NCI-H2171 (cell line): Measurements from ENCODE around the gene THEM5.

ENCODE experiments used
- DNase-seq: peaks from one replicate; lab custom pipeline; 2025; lab: John Stamatoyannopoulos, UW

THEM5 gene

GRCh38 chr1:151839457-151840403, 13.8 kb downstream of the THEM5 start, which contains the start of gene C2CD4D:
TSS of gene C2CD4D (minus strand) at chr1:151839820. CDS start at chr1:151838989, 831 bp downstream.
- DNase-seq = peak; percentile 17

DNA sequence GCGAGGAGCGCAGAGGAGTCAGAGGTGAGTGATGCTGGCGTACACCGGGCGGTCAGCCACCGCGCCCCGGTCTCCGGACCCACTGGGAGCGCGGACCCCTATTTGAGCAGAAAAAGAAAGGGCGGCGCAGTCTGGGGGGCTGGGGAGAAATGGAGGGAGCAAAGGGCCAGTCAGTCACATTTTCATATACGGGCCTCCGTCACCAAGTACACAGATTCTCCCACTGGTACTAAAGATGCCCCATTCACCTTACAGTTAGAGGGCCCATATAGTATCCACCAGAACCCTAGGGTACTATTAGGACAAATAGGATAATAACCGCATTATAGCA, 14.5 kb downstream of the THEM5 start:
- DNase-seq = no peak

GRCh38 chr1:151838222-151839081, 15.1 kb downstream of the THEM5 start:
- no peak for DNase-seq

GRCh38 chr1:151837884-151838221, 15.7 kb downstream of the THEM5 start:
- no peak for DNase-seq

GRCh38 chr1:151837197-151837596, 16.3 kb downstream of the THEM5 start:
- no peak for DNase-seq

- no peak for DNase-seq
Observed at GRCh38 chr1:151835596-151835995, 17.9 kb downstream of the THEM5 start.

GRCh38 chr1:151834239-151834638, 19.3 kb downstream of the THEM5 start:
- no peak for DNase-seq

DNA sequence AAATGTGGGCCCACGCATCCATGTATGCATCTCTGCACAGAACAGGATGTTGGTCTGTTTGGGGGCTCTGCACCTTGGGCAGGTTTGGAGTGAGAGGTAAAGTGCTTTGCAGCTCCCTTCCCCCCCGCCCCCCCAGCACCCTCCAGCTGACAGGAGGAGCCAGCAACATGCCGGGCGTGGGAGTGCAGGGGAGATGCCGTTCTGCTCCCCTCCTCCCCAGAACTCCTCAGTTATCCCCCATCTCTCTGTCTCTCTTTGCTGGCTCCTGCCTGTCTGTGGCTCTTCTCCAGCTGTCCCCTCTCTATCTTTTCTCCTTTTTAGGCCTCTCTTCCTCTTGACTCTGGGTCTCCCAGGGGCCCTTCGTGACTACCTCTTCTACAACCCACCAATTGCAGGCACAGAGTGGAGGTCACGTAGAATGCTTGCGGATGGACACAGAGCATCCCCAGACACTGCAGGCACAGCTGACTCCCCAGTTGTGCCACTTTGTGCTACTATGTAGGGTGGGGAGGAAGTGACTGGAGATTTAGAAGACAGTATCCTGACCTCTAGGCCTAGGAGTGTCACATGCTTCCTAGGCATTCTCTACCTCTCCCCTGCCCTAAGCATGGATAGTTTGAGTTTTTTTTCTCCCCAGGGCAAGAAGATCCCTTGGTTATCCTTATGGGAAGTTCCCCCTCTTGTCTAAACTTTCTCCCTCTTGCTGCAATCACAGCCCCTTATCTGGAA, 20.2 kb downstream of the THEM5 start:
- DNase-seq = no peak

DNA sequence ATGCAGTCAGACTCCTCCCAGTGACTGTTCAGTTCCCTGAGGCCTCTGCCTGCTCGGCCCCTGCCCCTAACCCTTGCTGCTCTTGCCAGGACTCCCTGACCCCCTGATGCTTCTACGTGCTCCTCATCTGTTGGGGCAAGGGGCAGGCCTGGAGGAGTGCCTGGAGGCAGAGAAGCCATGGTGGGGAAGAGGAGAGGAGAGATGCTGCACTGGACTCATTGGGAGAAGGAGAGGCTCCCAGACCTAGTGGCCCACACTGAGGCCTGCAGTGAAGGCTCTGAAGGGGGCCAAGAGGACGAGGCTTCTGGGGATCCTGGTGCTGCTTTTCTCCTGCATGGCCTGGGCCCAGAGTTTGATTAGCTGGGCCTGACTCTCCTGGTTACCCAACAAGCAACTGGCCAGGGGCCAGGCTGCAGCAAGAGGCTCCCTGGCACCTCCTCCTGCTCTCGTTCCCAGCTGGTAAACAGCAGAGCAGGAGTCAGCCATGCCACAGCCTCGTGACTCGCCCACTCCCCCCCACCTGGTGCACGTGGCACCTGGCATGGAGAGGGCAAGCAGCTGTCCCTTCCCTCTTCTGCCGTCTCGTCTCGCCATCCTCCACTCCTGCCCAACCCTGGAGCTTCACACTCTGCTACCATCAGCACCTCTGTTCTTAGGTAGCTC, 21.1 kb downstream of the THEM5 start:
- DNase-seq = peak; percentile 27

GRCh38 chr1:151831605-151832004, 21.9 kb downstream of the THEM5 start, which contains the start of gene RORC:
TSS of gene RORC (minus strand) at chr1:151831802. CDS start at chr1:151831764, 38 bp downstream.
- DNase-seq = no peak

GRCh38 chr1:151831256-151831591, 22.3 kb downstream of the THEM5 start:
- DNase-seq = no peak

DNA sequence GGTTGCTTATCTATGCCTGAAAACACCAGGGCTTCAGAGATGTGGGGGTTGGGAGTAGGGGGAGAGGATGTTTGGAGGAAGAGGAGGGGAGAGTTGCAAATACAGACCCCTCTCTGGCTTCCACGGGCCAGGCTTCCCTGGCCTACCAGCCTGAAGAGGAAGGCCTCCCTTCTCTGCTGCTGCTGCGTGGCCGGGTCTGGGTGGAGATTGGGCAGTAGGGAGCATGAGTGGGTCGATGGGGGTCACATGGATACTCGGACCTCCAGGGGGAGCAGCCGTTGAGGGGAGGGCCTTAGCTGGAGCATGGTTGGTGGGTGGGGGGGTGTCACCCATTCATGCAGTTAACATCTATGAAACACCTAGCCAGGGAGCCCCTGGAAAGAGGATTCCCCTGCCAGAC, 23.5 kb downstream of the THEM5 start:
- DNase-seq = no peak

- no peak for DNase-seq
Observed at GRCh38 chr1:151829352-151830046, 24.0 kb downstream of the THEM5 start.

GRCh38 chr1:151828921-151829320, 24.6 kb downstream of the THEM5 start:
- DNase-seq = no peak

GRCh38 chr1:151827853-151828252, 25.7 kb downstream of the THEM5 start:
- no peak for DNase-seq

GRCh38 chr1:151825751-151826660, 27.5 kb downstream of the THEM5 start:
- no peak for DNase-seq

- no peak for DNase-seq
Observed at GRCh38 chr1:151825204-151825603, 28.3 kb downstream of the THEM5 start.

DNA sequence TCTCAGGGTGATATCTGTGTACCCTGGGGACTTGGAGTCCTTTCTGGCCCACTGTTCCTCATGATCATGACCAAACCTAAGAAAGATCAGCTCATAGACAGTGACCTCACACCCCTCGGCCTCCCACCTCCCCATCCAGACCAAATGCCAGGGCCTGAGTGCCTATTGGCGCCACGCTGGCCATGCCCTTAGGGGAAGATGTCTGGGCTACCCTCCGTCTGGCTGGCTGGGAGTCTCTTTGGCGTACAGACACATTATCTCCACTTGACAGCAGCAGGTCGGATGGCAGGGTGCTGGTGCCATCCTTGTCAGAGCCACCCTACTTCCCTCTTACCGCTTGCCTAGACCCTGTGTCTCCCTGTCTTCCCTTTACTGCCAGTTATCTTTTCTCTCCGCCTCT, 30.3 kb downstream of the THEM5 start:
- no peak for DNase-seq

GRCh38 chr1:151822404-151822803, 31.1 kb downstream of the THEM5 start:
- no peak for DNase-seq

GRCh38 chr1:151820940-151821339, 32.6 kb downstream of the THEM5 start:
- DNase-seq = no peak
